H1 (cell line): ENCODE data around the gene TXNRD2. TPM values are rescaled to one million over a fixed set of nuclear protein-coding genes. Genes with fewer than 3 reads are reported as not detected.

ENCODE experiments used
- ASH2L ChIP-seq: fragments of 200-600, 300-600 bp; sonication (generic); IDR thresholded peaks from one replicate; pipeline ENCODE4 v1.7.1; 2017; ENCODE audit warnings: low read length
- BCL11A ChIP-seq, 2 experiments: IDR thresholded peaks; one replicate each; pipeline ENCODE4 v1.6.1; 2011; ENCODE audit warnings: low read depth in 2 of 2, low read length in 2 of 2, mild to moderate bottlenecking in 2 of 2
- CBX5 ChIP-seq: fragments of 300-800, 300-1000 bp; sonication (generic); IDR thresholded peaks from 2 replicates; pipeline ENCODE4 v1.7.1; 2016; ENCODE audit warnings: antibody characterized with exemption, low read length, low read depth
- CHD1 ChIP-seq: IDR thresholded peaks from 2 replicates; pipeline ENCODE4 v1.6.1; 2012; ENCODE audit warnings: low read depth, low read length, improper control_type of control experiment
- CHD2 ChIP-seq: IDR thresholded peaks from 2 replicates; pipeline ENCODE4 v1.6.1; 2012; ENCODE audit warnings: low read length, improper control_type of control experiment
- CREB1 ChIP-seq: IDR thresholded peaks from 2 replicates; pipeline ENCODE4 v1.6.1; 2012; ENCODE audit warnings: inconsistent platforms
- EGR1 ChIP-seq: IDR thresholded peaks from 2 replicates; pipeline ENCODE4 v1.6.1; 2011; ENCODE audit warnings: low read depth, low read length, borderline replicate concordance
- EZH2 ChIP-seq: fragments of 200-600 bp; sonication (generic); IDR thresholded peaks from 2 replicates; pipeline ENCODE4 v1.7.1; 2012; ENCODE audit warnings: low read depth, mild to moderate bottlenecking, moderate library complexity, low read length, inconsistent platforms; ENCODE audit not compliant: severe bottlenecking
- HDAC6 ChIP-seq: IDR thresholded peaks from one replicate; pipeline ENCODE4 v1.7.1; 2012; ENCODE audit warnings: low read depth, mild to moderate bottlenecking, inconsistent platforms, low read length, moderate library complexity
- JUN ChIP-seq: IDR thresholded peaks from 2 replicates; pipeline ENCODE4 v1.6.1; 2011; ENCODE audit warnings: low read depth, mild to moderate bottlenecking, improper control_type of control experiment, low read length
- PHF8 ChIP-seq: fragments of 200-600 bp; sonication (generic); conservative IDR thresholded peaks from 2 replicates; pipeline ENCODE4 v1.7.1; 2012; ENCODE audit warnings: low read depth, mild to moderate bottlenecking, inconsistent platforms, low read length, moderate library complexity
- POLR2AphosphoS5 ChIP-seq: IDR thresholded peaks from 2 replicates; pipeline ENCODE4 v1.6.1; 2011; ENCODE audit warnings: low read depth, low read length
- RBBP5 ChIP-seq: IDR thresholded peaks from 2 replicates; pipeline ENCODE4 v1.7.1; 2012; ENCODE audit warnings: low read depth, mild to moderate bottlenecking, inconsistent platforms, low read length, moderate library complexity, borderline replicate concordance
- RFX5 ChIP-seq: IDR thresholded peaks from 2 replicates; pipeline ENCODE4 v1.6.1; 2011; ENCODE audit warnings: low read depth, low read length, improper control_type of control experiment, borderline replicate concordance
- RXRA ChIP-seq: IDR thresholded peaks from 2 replicates; pipeline ENCODE4 v1.6.1; 2011; ENCODE audit warnings: low read depth, mild to moderate bottlenecking, low read length, moderate library complexity; ENCODE audit not compliant: insufficient read depth
- SIX5 ChIP-seq: IDR thresholded peaks from 2 replicates; pipeline ENCODE4 v1.6.1; 2011; ENCODE audit warnings: mild to moderate bottlenecking, low read depth, low read length
- SP1 ChIP-seq: IDR thresholded peaks from 2 replicates; pipeline ENCODE4 v1.6.1; 2011; ENCODE audit warnings: low read depth, low read length
- SP2 ChIP-seq: IDR thresholded peaks from 2 replicates; pipeline ENCODE4 v1.6.1; 2012; ENCODE audit warnings: mild to moderate bottlenecking, low read length, inconsistent platforms
- SRF ChIP-seq: IDR thresholded peaks from 2 replicates; pipeline ENCODE4 v1.6.1; 2011; ENCODE audit warnings: mild to moderate bottlenecking, low read depth, low read length, moderate library complexity
- TAF1 ChIP-seq: IDR thresholded peaks from 2 replicates; pipeline ENCODE4 v1.6.1; 2011; ENCODE audit warnings: mild to moderate bottlenecking, low read depth, low read length
- TAF7 ChIP-seq: optimal IDR thresholded peaks from 2 replicates; pipeline ENCODE3; 2011; ENCODE audit warnings: low read depth, mild to moderate bottlenecking, inconsistent platforms, low read length, moderate library complexity, borderline replicate concordance
- TCF12 ChIP-seq: IDR thresholded peaks from 2 replicates; pipeline ENCODE4 v1.6.1; 2011; ENCODE audit warnings: low read depth, mild to moderate bottlenecking, low read length
- YY1 ChIP-seq: IDR thresholded peaks from 2 replicates; pipeline ENCODE4 v1.6.1; 2011; ENCODE audit warnings: low read depth, mild to moderate bottlenecking, low read length
- polyA plus RNA-seq, 7 experiments: library from polyadenylated mRNA; depleted of rRNA in 3 of 7; stranded (reverse) in 5 of 7; unstranded in 2 of 7; fragments of >200 nt in 5 of 7; fragments of 200-250 nt in 2 of 7; gene quantifications; 1 replicate in 5 of 7; 2 replicates in 1 of 7; 4 replicates in 1 of 7; pipeline versions ENCODE4 v1.2.1 to v1.2.3, GENCODE V29; 2011 to 2013; ENCODE audit warnings: missing spikeins in 2 of 7, mixed read lengths in 2 of 7
- total RNA-seq: library from RNA; stranded (reverse); fragmentation: NEBNext Ultra II Directional; extraction: Animal tissue kit (Norgen Biotek cat#: 25700); gene quantifications from 2 replicates; pipeline ENCODE4 v1.2.1, GENCODE V29; 2021
- TF ChIP-seq, protein P1 (sequence below): IDR thresholded peaks from 2 replicates; pipeline ENCODE4 v1.6.1; 2011; ENCODE audit warnings: low read length, improper control_type of control experiment
- TF ChIP-seq, protein P2 (sequence below): IDR thresholded peaks from 2 replicates; pipeline ENCODE4 v1.6.1; 2012; ENCODE audit warnings: inconsistent platforms

The TXNRD2 gene
- total and polyA plus RNA-seq, 2 of the 8 experiments (the other 6 are each of a cell fraction or from before 2014, with no cell fraction given), result 14.8 to 21.9 TPM

DNA sequence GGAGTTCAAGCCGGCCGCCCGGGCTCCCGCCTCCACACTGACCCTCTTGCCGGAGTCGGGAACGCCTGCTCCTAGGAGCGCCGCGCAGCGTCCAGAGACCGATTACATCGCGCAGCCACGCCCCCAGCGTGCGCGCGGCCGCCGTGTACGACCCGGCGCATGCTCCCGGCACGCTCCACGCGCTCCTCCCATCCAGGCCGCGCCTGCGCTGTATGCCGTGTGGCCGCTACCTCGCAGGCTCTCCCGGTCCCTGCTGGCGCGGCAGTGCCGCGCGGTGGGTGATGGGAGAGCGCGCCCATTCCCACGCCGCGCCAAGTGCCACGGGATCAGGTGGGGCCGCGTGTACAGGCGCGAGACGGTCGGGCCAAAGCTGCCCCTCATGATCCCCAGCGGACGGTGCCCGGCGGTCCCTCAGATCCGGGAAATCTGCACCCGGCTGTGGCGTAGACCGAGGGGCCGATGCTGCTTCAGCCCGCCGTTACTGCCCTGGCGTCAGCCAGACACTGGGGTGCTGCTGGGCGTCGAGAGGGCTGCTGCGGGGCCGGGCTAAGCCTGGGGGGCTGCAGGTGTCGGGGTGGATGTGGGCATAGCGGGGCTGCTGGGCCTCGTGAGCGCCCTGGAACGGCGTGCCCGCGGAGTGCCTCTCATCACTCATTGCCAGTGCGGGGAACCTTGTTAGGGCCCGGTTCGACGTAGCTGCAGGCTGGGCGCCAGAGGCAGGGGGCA, 86.7 kb downstream of the TXNRD2 start, which contains the start of the genes GNB1L and RTL10 (continued):
- TF ChIP-seq SP2 (no peak), CBX5 (no peak), CREB1 (0 out of 2 replicates have a peak, but pooled peaks have one; percentile 8), TCF12 (no peak), EZH2 (no peak), SIX5 (no peak), EGR1 (no peak), ASH2L (peak; percentile 62), TAF7 (peak; percentile 68), CHD1 (no peak), HDAC6 (no peak), BCL11A (IDR thresholded peaks at IDR 0.05; ENCODE audit: low read depth in 2 of 2, low read length in 2 of 2) (no peak), SP1 (0 out of 2 replicates have a peak, but pooled peaks have one; percentile 34), PHF8 (no peak; the same call in 1 of the 2 replicates), TAF1 (peak; percentile 95), JUN (no peak), RXRA (no peak), RFX5 (no peak), POLR2AphosphoS5 (peak; percentile 85; the same call in 1 of the 2 replicates), SRF (no peak), CHD2 (no peak), YY1 (no peak), RBBP5 (peak; percentile 82)
- TF ChIP-seq, protein P1, sequence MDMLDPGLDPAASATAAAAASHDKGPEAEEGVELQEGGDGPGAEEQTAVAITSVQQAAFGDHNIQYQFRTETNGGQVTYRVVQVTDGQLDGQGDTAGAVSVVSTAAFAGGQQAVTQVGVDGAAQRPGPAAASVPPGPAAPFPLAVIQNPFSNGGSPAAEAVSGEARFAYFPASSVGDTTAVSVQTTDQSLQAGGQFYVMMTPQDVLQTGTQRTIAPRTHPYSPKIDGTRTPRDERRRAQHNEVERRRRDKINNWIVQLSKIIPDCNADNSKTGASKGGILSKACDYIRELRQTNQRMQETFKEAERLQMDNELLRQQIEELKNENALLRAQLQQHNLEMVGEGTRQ, result no peak; the same call in 1 of the 2 replicates
- TF ChIP-seq, protein P2, sequence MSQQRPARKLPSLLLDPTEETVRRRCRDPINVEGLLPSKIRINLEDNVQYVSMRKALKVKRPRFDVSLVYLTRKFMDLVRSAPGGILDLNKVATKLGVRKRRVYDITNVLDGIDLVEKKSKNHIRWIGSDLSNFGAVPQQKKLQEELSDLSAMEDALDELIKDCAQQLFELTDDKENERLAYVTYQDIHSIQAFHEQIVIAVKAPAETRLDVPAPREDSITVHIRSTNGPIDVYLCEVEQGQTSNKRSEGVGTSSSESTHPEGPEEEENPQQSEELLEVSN, result peak; percentile 76
